GM12872 (cell line): ENCODE results near the gene ACR.

Source experiments
- CTCF ChIP-seq: IDR thresholded peaks from 3 replicates; pipeline ENCODE4 v1.5.1; 2011; ENCODE audit warnings: low read depth, mild to moderate bottlenecking, low read length, moderate library complexity; ENCODE audit not compliant: insufficient read depth

The ACR gene

DNA sequence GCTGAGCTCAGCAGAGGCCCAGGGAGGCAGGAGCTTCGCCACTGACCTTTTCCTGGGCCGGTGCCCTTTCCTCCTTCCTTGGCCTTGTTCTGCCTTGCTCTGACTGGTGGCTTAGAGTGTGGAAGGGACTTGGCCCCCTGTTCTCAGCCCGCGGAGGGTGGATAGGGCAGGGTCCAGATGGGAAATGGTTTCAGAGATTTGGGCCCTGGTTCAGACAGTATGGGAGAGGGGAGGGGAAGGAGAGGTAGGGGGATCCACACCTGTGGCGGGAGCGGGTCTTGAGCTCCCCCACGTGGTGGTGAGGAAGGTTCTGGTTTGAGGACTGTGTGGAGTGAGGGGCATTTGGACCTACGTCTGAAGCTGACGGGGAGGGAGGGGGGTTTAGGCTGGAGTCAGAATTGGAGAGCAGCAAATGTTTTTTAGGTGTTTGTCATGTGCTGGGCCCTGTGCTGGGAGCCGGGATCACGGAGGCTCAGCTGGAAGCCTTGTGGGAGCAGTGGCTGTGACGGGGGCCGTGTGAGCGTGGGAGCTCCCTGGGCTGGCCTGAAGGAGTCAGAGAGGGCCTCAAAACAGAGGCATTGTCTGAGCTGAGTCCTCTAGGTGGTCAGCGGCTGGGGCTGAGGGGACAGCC, 38.1 kb upstream of the ACR start:
- peak; percentile 49 for TF ChIP-seq CTCF

- TF ChIP-seq CTCF, result no peak
Observed at GRCh38 chr22:50700387-50701075, 37.5 kb upstream of the ACR start.

DNA sequence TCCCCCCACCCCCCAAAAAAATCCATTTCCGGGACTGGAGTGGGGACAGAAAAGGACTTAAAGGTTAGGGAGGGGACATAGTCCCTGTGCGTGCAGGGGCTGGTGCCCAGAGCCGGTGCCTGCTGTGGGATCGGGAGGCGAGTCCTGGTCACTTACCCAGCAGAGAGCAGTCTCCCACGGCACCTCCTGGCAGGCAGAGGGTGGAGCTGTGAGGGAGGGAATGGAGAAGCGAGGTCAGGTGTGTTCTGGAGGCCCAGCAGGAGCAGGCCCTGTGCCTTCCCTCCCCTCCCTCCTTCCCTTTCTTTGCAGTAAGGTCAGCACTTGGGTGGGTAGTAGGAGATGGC, 37.0 kb upstream of the ACR start:
- TF ChIP-seq CTCF, result no peak

- no peak for TF ChIP-seq CTCF
Observed at GRCh38 chr22:50701428-50702154, 36.4 kb upstream of the ACR start.

GRCh38 chr22:50702261-50702671, 35.7 kb upstream of the ACR start:
- TF ChIP-seq CTCF, result no peak

- no peak for TF ChIP-seq CTCF
Observed at GRCh38 chr22:50702821-50703725, 34.9 kb upstream of the ACR start.
